Endothelial cell of umbilical vein (primary cell): ENCODE measurements around the gene GBF1.
"Not testable (repeated sequence)": the region's sequence is repeated elsewhere in the genome, so short reads cannot be mapped to it uniquely, and the experiment has no call there.

Source experiments
- MYC ChIP-seq: IDR thresholded peaks from one replicate; pipeline ENCODE4 v1.6.1; 2011; ENCODE audit warnings: mild to moderate bottlenecking, low read depth, low read length
- POLR2A ChIP-seq: IDR thresholded peaks from 2 replicates; pipeline ENCODE4 v1.6.1; 2012; ENCODE audit warnings: low read depth, mild to moderate bottlenecking, control low read depth, low read length
- TF ChIP-seq, protein P1 (sequence below), 2 donors: IDR thresholded peaks; 1 replicate in 1 of 2; 2 replicates in 1 of 2; pipeline ENCODE4 v1.5.1; 2011; ENCODE audit warnings: low read length in 2 of 2, mild to moderate bottlenecking in 2 of 2, moderate library complexity in 2 of 2, control low read depth in 1 of 2, inconsistent platforms in 1 of 2, low read depth in 1 of 2; ENCODE audit not compliant: insufficient read depth in 1 of 2; ENCODE audit errors: extremely low read depth in 1 of 2

DNA sequence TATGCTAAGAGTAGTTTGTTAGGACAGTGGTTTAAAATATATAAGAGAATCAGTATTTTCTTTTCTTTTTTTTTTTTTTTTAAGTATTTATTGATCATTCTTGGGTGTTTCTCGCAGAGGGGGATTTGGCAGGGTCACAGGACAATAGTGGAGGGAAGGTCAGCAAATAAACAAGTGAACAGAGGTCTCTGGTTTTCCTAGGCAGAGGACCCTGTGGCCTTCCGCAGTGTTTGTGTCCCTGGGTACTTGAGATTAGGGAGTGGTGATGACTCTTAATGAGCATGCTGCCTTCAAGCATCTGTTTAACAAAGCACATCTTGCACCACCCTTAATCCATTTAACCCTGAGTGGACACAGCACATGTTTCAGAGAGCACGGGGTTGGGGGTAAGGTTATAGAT lies 55.6 kb downstream of the GBF1 start:
- TF ChIP-seq, protein P1, sequence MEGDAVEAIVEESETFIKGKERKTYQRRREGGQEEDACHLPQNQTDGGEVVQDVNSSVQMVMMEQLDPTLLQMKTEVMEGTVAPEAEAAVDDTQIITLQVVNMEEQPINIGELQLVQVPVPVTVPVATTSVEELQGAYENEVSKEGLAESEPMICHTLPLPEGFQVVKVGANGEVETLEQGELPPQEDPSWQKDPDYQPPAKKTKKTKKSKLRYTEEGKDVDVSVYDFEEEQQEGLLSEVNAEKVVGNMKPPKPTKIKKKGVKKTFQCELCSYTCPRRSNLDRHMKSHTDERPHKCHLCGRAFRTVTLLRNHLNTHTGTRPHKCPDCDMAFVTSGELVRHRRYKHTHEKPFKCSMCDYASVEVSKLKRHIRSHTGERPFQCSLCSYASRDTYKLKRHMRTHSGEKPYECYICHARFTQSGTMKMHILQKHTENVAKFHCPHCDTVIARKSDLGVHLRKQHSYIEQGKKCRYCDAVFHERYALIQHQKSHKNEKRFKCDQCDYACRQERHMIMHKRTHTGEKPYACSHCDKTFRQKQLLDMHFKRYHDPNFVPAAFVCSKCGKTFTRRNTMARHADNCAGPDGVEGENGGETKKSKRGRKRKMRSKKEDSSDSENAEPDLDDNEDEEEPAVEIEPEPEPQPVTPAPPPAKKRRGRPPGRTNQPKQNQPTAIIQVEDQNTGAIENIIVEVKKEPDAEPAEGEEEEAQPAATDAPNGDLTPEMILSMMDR (IDR thresholded peaks at IDR 0.05; ENCODE audit: extremely low read depth in 1 of 2, insufficient read depth in 1 of 2, low read depth in 1 of 2, low read length in 2 of 2), result not testable (repeated sequence)
- TF ChIP-seq POLR2A, MYC: not testable (repeated sequence)
